ENCODE data around the gene UBE2D2.

UBE2D2 gene

GRCh38 chr5:139660923-139661814 is 100.0 kb downstream of the UBE2D2 start:
- peak; percentile 77 to 82 for DNase-seq (ENCODE audit: low read depth in 2 of 2)

- DNase-seq (ENCODE audit: low read depth in 2 of 2) = no peak
Observed at GRCh38 chr5:139662617-139663016, 101.5 kb downstream of the UBE2D2 start.

- no peak for DNase-seq (ENCODE audit: low read depth in 2 of 2)
Observed at GRCh38 chr5:139663207-139664085, 102.3 kb downstream of the UBE2D2 start.

GRCh38 chr5:139664086-139664693 is 103.1 kb downstream of the UBE2D2 start:
- DNase-seq (ENCODE audit: low read depth in 2 of 2) = no peak

GRCh38 chr5:139664727-139665351 is 103.7 kb downstream of the UBE2D2 start:
- no peak for DNase-seq (ENCODE audit: low read depth in 2 of 2)

- DNase-seq (ENCODE audit: low read depth in 2 of 2) = no peak
Observed at GRCh38 chr5:139665626-139666025, 104.5 kb downstream of the UBE2D2 start.

GRCh38 chr5:139666551-139666950 is 105.4 kb downstream of the UBE2D2 start:
- DNase-seq (ENCODE audit: low read depth in 2 of 2) = no peak

- DNase-seq (ENCODE audit: low read depth in 2 of 2) = no peak
Observed at GRCh38 chr5:139667001-139667729, 106.0 kb downstream of the UBE2D2 start.

- DNase-seq (ENCODE audit: low read depth in 2 of 2) = no peak
Observed at GRCh38 chr5:139667730-139668063, 106.6 kb downstream of the UBE2D2 start.

GRCh38 chr5:139668064-139668880 is 107.1 kb downstream of the UBE2D2 start:
- DNase-seq (ENCODE audit: low read depth in 2 of 2) = no peak

GRCh38 chr5:139668924-139669661 is 108.0 kb downstream of the UBE2D2 start:
- DNase-seq (ENCODE audit: low read depth in 2 of 2) = no peak

GRCh38 chr5:139669662-139670368 is 108.7 kb downstream of the UBE2D2 start:
- DNase-seq (ENCODE audit: low read depth in 2 of 2) = no peak

GRCh38 chr5:139670369-139671095 is 109.4 kb downstream of the UBE2D2 start:
- no peak for DNase-seq (ENCODE audit: low read depth in 2 of 2)

GRCh38 chr5:139671096-139671841 is 110.1 kb downstream of the UBE2D2 start:
- DNase-seq (ENCODE audit: low read depth in 2 of 2) = no peak

- no peak for DNase-seq (ENCODE audit: low read depth in 2 of 2)
Observed at GRCh38 chr5:139675213-139675612, 114.1 kb downstream of the UBE2D2 start.

GRCh38 chr5:139675825-139676224 is 114.7 kb downstream of the UBE2D2 start:
- DNase-seq (ENCODE audit: low read depth in 2 of 2) = no peak

- no peak for DNase-seq (ENCODE audit: low read depth in 2 of 2)
Observed at GRCh38 chr5:139676406-139676805, 115.3 kb downstream of the UBE2D2 start.

Measured in fibroblast of skin of left quadriceps (primary cell).